HG02798 (cell line): ENCODE data around the gene METTL25B.

ENCODE experiments used
- ATAC-seq: cut with Tn5 transposase; IDR thresholded peaks from one replicate; pipeline ENCODE4 v1.9.1; 2021; ENCODE audit warnings: mild to moderate bottlenecking; ENCODE audit not compliant: unreplicated experiment, poor library complexity

METTL25B gene

GRCh38 chr1:156700736-156701531, 27.3 kb upstream of the METTL25B start:
- ATAC-seq = no peak

GRCh38 chr1:156703336-156703735, 24.9 kb upstream of the METTL25B start:
- ATAC-seq = no peak

- no peak for ATAC-seq
Measured at GRCh38 chr1:156703741-156704140, 24.5 kb upstream of the METTL25B start.

DNA sequence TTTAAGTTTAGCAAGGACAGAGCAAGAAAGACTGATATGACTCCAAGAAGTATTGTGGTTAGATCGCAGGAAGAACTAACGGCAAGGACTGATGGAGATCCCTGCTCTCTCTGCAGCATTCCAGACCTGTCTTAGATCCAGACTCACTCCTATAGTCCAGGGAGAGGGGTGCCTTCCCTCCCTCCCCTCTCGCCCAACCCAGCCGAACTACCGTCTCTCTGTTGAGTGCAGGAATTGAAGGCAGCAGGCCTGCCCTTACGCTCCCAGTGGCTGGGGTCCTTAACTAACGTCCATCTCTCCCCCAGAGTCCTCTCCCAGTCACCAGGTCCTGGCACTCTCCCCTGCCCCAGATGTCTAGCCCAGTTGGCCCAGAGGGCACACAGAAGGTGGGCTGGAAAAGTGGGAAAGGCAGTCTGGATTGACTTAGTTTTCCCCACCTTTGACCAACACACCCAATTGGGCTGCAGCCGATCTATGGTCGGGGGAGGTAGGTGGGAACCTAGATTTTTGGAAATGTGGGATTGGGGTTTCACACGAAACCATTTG, 24.0 kb upstream of the METTL25B start:
- ATAC-seq = no peak

GRCh38 chr1:156704930-156705320, 23.3 kb upstream of the METTL25B start:
- no peak for ATAC-seq

DNA sequence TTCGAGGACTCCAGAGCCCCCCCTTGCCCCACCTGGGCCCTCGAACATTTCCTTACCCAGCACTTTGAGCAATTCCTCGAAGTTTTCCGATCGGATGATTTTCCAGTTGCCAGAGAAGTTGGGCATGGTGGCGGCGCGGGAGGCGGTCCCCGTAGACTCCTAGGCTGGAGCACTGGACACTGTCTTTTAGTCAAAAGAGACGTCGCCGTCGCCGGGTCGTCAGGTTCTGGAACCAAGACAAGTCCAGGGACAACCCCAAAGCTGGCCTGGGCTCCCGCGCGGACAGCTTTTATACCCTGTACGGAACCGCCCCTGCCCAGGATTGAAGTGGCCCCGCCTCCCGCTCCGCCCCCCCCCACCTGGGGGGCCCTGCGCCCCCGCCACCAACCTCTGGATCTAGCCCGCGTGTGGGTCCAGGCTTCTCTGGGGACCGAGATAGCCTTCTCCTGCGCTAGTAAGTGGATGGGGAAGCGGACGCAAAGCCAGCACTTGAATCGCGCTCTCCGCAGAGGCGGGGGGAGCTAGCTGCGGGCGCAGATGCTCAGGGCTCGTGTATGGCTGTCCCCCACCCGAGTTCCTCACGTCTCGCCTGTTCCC, 22.9 kb upstream of the METTL25B start, which contains the start of gene CRABP2:
Gene CRABP2 (minus strand): TSS at position 263 of the 597 bp plus-strand sequence. CDS start 137 bp downstream, at position 126.
- ATAC-seq = no peak

GRCh38 chr1:156705918-156706656, 22.2 kb upstream of the METTL25B start:
- ATAC-seq = no peak

DNA sequence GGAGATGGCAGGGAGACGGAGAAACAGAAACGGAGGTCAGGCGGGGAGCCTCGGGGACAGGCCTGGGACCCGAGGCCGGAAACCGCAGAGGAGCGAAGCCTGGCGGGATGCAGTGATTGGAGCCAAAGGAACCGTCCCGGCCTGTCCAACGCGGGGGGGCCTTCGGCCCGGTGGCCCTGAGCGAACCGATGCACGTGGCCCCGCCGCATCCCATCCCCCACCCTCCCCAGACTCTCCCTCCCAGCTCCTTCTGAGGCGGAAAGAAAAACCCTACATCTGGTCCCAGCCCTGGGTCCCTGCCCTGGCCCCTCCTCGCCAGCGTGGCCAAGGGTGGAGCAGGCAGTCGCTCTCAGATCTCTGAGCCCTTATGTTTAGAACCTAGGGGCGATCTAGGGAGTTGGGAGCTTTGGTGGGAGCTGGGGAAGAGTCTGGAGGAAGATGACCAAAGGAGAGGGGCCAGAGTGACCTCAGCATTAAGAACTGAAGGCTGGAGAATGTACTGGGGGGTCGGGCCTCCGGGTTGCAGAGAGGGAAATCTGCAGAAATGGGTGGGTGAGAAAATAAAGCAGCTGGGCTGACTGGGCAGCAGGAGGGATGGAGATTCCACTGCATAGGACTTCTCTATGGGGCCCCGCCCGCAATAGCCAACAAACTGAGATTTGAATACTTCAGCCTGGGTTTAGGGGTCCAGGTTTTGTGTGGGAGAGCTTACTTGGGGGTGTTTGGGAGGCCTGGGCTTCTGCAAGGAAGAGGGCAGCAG, 21.4 kb upstream of the METTL25B start:
- no peak for ATAC-seq

DNA sequence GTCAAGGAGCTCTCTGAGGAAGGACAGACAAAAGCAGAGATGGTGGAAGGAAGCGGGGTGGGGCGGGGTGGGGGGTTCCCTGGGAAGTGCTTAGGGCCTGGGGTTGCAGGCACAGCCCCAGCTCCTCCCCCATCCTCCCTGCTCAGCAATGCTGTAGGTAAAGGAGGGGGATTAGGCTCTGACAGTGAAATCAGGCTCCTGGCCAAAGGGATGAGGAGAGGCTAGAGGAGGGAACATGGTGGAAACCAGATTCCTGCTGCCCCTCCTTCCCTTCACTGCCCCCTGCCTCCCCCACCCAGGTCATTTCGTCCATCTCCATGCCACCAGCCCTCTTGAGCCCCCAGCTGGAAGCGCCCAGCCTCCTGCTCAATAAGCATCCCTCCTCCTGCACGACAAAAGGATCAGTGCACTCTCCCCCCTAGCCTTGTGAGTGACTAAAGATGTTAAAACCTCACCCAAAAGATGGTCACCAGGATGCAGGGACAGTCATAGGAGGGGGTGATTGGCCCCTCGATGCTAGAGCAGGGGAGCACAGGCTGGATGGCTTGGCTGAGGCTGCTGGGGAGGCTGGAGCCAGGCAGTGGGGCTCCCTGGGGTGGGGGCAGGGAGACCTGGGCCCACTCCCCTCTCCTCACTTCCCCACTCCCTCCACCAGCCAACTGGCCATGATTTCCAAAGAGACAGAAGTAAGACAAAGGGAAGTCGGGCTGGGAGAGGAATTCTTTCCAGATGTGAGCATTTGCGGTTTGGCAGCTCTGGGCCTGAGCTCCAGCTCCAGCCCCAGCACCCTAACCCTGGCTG, 20.7 kb upstream of the METTL25B start:
- ATAC-seq = no peak

GRCh38 chr1:156708218-156708661, 20.0 kb upstream of the METTL25B start:
- no peak for ATAC-seq

- no peak for ATAC-seq
Measured at GRCh38 chr1:156709031-156709430, 19.2 kb upstream of the METTL25B start.

- no peak for ATAC-seq
Measured at GRCh38 chr1:156709757-156710489, 18.3 kb upstream of the METTL25B start.

- no peak for ATAC-seq
Measured at GRCh38 chr1:156711011-156711817, 17.1 kb upstream of the METTL25B start.

DNA sequence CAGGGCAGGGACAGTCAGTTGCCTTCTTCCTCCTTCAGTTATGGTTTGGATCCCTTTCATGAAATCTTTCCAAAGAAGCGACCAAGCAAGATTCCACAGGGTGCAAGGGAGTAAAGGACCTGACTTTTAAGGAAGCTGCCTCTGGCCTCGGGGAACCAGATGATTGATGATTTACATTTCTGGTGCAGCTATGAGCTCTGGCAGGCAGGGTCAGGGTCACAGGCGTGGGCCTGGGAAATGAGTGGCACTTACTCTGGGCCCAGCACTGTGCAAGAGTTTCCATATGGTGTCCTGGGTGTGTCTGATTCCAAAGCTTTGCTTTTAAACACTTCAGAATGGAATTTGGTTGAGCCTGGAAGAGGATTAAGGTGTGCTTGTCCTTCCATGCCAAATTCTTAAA, 15.6 kb upstream of the METTL25B start:
- no peak for ATAC-seq

GRCh38 chr1:156714830-156715229, 13.4 kb upstream of the METTL25B start:
- no peak for ATAC-seq

- ATAC-seq = no peak
Measured at GRCh38 chr1:156717351-156717750, 10.9 kb upstream of the METTL25B start.

- ATAC-seq = no peak
Measured at GRCh38 chr1:156721131-156721530, 7.1 kb upstream of the METTL25B start.

DNA sequence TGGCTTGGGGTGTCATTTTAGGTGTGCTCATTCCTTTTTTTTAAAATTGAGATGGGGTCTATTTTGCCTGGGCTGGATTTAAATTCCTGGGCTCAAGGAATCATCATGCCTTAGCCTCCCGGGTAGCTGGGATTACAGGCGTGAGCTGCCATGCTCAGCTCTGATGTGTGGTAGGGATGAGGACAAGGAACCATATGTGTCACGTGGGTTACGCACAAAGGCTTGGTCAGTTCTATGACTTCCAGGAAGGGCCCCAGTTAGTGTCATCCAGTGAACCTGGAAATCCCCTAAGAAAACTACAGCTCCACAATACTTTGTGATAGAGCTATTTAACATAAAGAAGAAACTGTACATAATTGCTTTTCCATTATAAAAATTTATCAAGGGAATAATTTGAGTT, 6.7 kb upstream of the METTL25B start:
- no peak for ATAC-seq
